ENCODE data around the gene OGT. TPM values are rescaled to one million over a fixed set of nuclear protein-coding genes. Genes with fewer than 3 reads are reported as not detected.
"Not testable (repeated sequence)": the region's sequence is repeated elsewhere in the genome, so short reads cannot be mapped to it uniquely, and the experiment has no call there.

The OGT gene
- total RNA-seq, 1 donor from 2014 or later: 64.2 TPM

DNA sequence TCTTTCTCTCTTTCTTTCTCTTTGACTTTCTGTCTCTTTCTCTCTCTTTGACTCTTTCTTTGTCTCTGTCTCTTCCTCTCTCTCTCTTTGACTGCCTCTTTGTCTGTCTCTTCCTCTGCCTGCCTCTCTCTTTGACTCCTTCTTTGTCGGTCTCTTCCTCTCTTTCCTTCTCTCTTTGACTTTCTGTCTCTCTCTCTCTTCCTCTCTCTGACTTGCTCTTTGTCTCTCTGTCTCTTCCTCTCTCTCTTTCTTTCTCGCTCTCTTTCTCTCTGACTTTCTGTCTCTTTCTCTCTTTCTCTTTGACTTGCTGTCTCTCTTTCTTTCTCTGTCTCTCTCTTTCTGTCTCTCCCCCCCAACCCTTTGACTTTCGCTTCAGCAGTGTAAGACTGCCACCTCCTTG lies 36.4 kb upstream of the OGT start:
- DNase-seq (ENCODE audit: low spot score in 2 of 2): no peak
- Histone ChIP-seq H3K36me3 (no peaks in the 10 kb centered on the region), H3K4me3 (no peak overlapping the region), H3K27ac (no peak overlapping the region), H3K27me3 (no peaks in the 10 kb centered on the region), H3K4me1 (no peaks in the 10 kb centered on the region), H3K9me3 (no peaks in the 10 kb centered on the region)
- TF ChIP-seq CTCF (IDR thresholded peaks at IDR 0.05): no peak
- intact Hi-C loops (cut with DNase I): no loop called here

GRCh38 chrX:71502080-71502479 lies 30.8 kb upstream of the OGT start:
- H3K27me3 ChIP-seq; DNase-seq (ENCODE audit: low spot score in 2 of 2); intact Hi-C loops (cut with DNase I): not testable (repeated sequence)

GRCh38 chrX:71504346-71504745 lies 28.6 kb upstream of the OGT start:
- no peak for DNase-seq (ENCODE audit: low spot score in 2 of 2)
- Histone ChIP-seq H3K36me3 (no peaks in the 10 kb centered on the region), H3K4me1 (no peaks in the 10 kb centered on the region)

More at GRCh38 chrX:71502080-71502479, 30.8 kb upstream of the OGT start:
- H3K27ac ChIP-seq, H3K9me3 ChIP-seq, H3K4me3 ChIP-seq, H3K4me1 ChIP-seq, H3K36me3 ChIP-seq: not testable (repeated sequence)

GRCh38 chrX:71509289-71509688 lies 23.6 kb upstream of the OGT start:
- no peak for DNase-seq (ENCODE audit: low spot score in 2 of 2)
- H3K27ac ChIP-seq: no peak overlapping the region
- no peaks in the 10 kb centered on the region for H3K9me3 ChIP-seq
- H3K27me3 ChIP-seq: no peaks in the 10 kb centered on the region
- no peaks in the 10 kb centered on the region for H3K36me3 ChIP-seq
- H3K4me1 ChIP-seq: no peaks in the 10 kb centered on the region
- TF ChIP-seq CTCF (IDR thresholded peaks at IDR 0.05): no peak
- intact Hi-C loops (cut with DNase I): no loop called here
- H3K4me3 ChIP-seq: no peak overlapping the region

More at GRCh38 chrX:71504346-71504745, 28.6 kb upstream of the OGT start:
- Histone ChIP-seq H3K27ac (no peak overlapping the region), H3K9me3 (no peaks in the 10 kb centered on the region), H3K4me3 (no peak overlapping the region), H3K27me3 (no peaks in the 10 kb centered on the region)
- no peak for TF ChIP-seq CTCF (IDR thresholded peaks at IDR 0.05)
- intact Hi-C loops (cut with DNase I): no loop called here

- H3K4me3 ChIP-seq: no peak overlapping the region
- no peaks in the 10 kb centered on the region for H3K9me3 ChIP-seq
- no peak for DNase-seq (ENCODE audit: low spot score in 2 of 2)
- H3K36me3 ChIP-seq: no peaks in the 10 kb centered on the region
- intact Hi-C loops (cut with DNase I): no loop called here
- H3K4me1 ChIP-seq: no peaks in the 10 kb centered on the region
- TF ChIP-seq CTCF (IDR thresholded peaks at IDR 0.05): no peak
- no peak overlapping the region for H3K27ac ChIP-seq
- no peaks in the 10 kb centered on the region for H3K27me3 ChIP-seq
Observed at GRCh38 chrX:71510161-71510560, 22.7 kb upstream of the OGT start.

GRCh38 chrX:71513731-71514130 lies 19.2 kb upstream of the OGT start:
- H3K9me3 ChIP-seq; H3K36me3 ChIP-seq; H3K27ac ChIP-seq; intact Hi-C loops (cut with DNase I); DNase-seq (ENCODE audit: low spot score in 2 of 2); H3K4me1 ChIP-seq; H3K27me3 ChIP-seq; H3K4me3 ChIP-seq: not testable (repeated sequence)

GRCh38 chrX:71514367-71515037 lies 18.4 kb upstream of the OGT start:
- intact Hi-C loops (cut with DNase I): no loop called here
- no peak for TF ChIP-seq CTCF (IDR thresholded peaks at IDR 0.05)
- H3K36me3 ChIP-seq: no peaks in the 10 kb centered on the region

More at GRCh38 chrX:71514367-71515037, 18.4 kb upstream of the OGT start:
- Histone ChIP-seq H3K27ac (no peak overlapping the region), H3K9me3 (no peaks in the 10 kb centered on the region), H3K4me1 (no peaks in the 10 kb centered on the region), H3K27me3 (no peaks in the 10 kb centered on the region), H3K4me3 (no peak overlapping the region)
- no peak for DNase-seq (ENCODE audit: low spot score in 2 of 2)
